Measurements from ENCODE around the gene RASGRP3.

- TF ChIP-seq, protein P1, sequence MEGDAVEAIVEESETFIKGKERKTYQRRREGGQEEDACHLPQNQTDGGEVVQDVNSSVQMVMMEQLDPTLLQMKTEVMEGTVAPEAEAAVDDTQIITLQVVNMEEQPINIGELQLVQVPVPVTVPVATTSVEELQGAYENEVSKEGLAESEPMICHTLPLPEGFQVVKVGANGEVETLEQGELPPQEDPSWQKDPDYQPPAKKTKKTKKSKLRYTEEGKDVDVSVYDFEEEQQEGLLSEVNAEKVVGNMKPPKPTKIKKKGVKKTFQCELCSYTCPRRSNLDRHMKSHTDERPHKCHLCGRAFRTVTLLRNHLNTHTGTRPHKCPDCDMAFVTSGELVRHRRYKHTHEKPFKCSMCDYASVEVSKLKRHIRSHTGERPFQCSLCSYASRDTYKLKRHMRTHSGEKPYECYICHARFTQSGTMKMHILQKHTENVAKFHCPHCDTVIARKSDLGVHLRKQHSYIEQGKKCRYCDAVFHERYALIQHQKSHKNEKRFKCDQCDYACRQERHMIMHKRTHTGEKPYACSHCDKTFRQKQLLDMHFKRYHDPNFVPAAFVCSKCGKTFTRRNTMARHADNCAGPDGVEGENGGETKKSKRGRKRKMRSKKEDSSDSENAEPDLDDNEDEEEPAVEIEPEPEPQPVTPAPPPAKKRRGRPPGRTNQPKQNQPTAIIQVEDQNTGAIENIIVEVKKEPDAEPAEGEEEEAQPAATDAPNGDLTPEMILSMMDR (conservative IDR thresholded peaks at IDR 0.05), result no peak
- TF ChIP-seq EZH2 (IDR thresholded peaks at IDR 0.05; ENCODE audit: low read depth), result no peak
Measured at GRCh38 chr2:33467413-33467812, 9.0 kb upstream of the RASGRP3 start.

Data from PC-9 (cell line).